NCI-H2107 treated with DMSO at 0.1 percent for 48 hours (cell line): ENCODE data around the gene ASB13.
A peak's percentile ranks its signal among the peaks of the same experiment; 100 is the strongest.

Experiments used
- DNase-seq: peaks from one replicate; lab custom pipeline; 2025; ENCODE audit not compliant: unreplicated experiment; lab: John Stamatoyannopoulos, UW

The ASB13 gene

GRCh38 chr10:5666008-5666840 is at the start of gene ASB13:
TSS of gene ASB13 (minus strand) at chr10:5666595. CDS start at chr10:5666551, 44 bp downstream.
- no peak for DNase-seq

GRCh38 chr10:5711642-5712041 is 45.2 kb upstream of the ASB13 start:
- no peak for DNase-seq

GRCh38 chr10:5710859-5711258 is 44.5 kb upstream of the ASB13 start:
- DNase-seq: no peak

- no peak for DNase-seq
These were observed 43.5 kb upstream of the ASB13 start for GRCh38 chr10:5709865-5710264.

- DNase-seq: no peak
These were observed 42.0 kb upstream of the ASB13 start for GRCh38 chr10:5708356-5708755.

GRCh38 chr10:5698062-5698461 is 31.7 kb upstream of the ASB13 start:
- DNase-seq: no peak

- no peak for DNase-seq
These were observed 30.9 kb upstream of the ASB13 start for GRCh38 chr10:5697342-5697741.

- no peak for DNase-seq
These were observed 28.2 kb upstream of the ASB13 start for GRCh38 chr10:5694573-5694972.

GRCh38 chr10:5692461-5693358 is 26.3 kb upstream of the ASB13 start:
- no peak for DNase-seq

GRCh38 chr10:5691786-5692185 is 25.4 kb upstream of the ASB13 start:
- no peak for DNase-seq

GRCh38 chr10:5688587-5688986 is 22.2 kb upstream of the ASB13 start:
- no peak for DNase-seq

GRCh38 chr10:5685764-5686240 is 19.4 kb upstream of the ASB13 start:
- no peak for DNase-seq

GRCh38 chr10:5684971-5685763 is 18.8 kb upstream of the ASB13 start:
- no peak for DNase-seq

- peak; percentile 76 for DNase-seq
These were observed 18.0 kb upstream of the ASB13 start, which contains the start of gene TASOR2 for GRCh38 chr10:5684318-5684970. TSS of gene TASOR2 (plus strand) at chr10:5684838. CDS start at chr10:5720643, 35,805 bp downstream.

GRCh38 chr10:5683065-5683464 is 16.7 kb upstream of the ASB13 start:
- DNase-seq: no peak

- no peak for DNase-seq
These were observed 15.5 kb upstream of the ASB13 start for GRCh38 chr10:5681930-5682329.

GRCh38 chr10:5679606-5680005 is 13.2 kb upstream of the ASB13 start:
- no peak for DNase-seq

- no peak for DNase-seq
These were observed 12.6 kb upstream of the ASB13 start for GRCh38 chr10:5679037-5679435.

- DNase-seq: no peak
These were observed 12.1 kb upstream of the ASB13 start for GRCh38 chr10:5678397-5679036.
